Measurements from ENCODE around the gene SH3RF3. TPM values are rescaled to one million over a fixed set of nuclear protein-coding genes. Genes with fewer than 3 reads are reported as not detected.

The SH3RF3 gene
- total RNA-seq, 2 donors from 2014 or later, result 1.5 to 1.8 TPM

- WGBS, 2 experiments (ENCODE audit: insufficient coverage in 1 of 2, insufficient read length in 1 of 2), result 87% methylated on average over 9 to 12 of the region's 12 CpGs
- peaks cover 4% of the 10 kb centered on the region for H3K27me3 Mint-ChIP-seq (ENCODE audit: insufficient read depth)
- H3K4me3 Mint-ChIP-seq, result no peak overlapping the region
- H3K4me1 ChIP-seq (ENCODE audit: control insufficient read depth, insufficient read depth, low read length), result peaks cover 5% of the 10 kb centered on the region
- H3K27ac ChIP-seq (ENCODE audit: low read depth, low read length), result no peak overlapping the region
- TF ChIP-seq CTCF (conservative IDR thresholded peaks at IDR 0.05), result no peak
- H3K4me1 Mint-ChIP-seq, result peaks cover 27% of the 10 kb centered on the region
- no peak overlapping the region for H3K4me3 ChIP-seq (ENCODE audit: low read length)
- H3K27me3 ChIP-seq (ENCODE audit: control insufficient read depth, insufficient read depth, low read length, poor library complexity, severe bottlenecking), result peaks cover 6% of the 10 kb centered on the region
- no peak overlapping the region for H3K27ac Mint-ChIP-seq
- no peaks in the 10 kb centered on the region for H3K9me3 Mint-ChIP-seq
- H3K9me3 ChIP-seq (ENCODE audit: control insufficient read depth, low read length), result no peaks in the 10 kb centered on the region
- H3K9ac ChIP-seq (ENCODE audit: extremely low read depth, low read length, poor library complexity, severe bottlenecking), result no peak overlapping the region
- H3K36me3 Mint-ChIP-seq (ENCODE audit: low read depth), result no peaks in the 10 kb centered on the region
- no peaks in the 10 kb centered on the region for H3K36me3 ChIP-seq (ENCODE audit: control insufficient read depth, insufficient read depth, low read length)
- DNase-seq, result peak; percentile 22
Measured at GRCh38 chr2:109380502-109381326, 251.7 kb downstream of the SH3RF3 start.

- WGBS, 2 experiments (ENCODE audit: insufficient coverage in 1 of 2, insufficient read length in 1 of 2), result 94 to 98% methylated on average over 13 of the region's 13 CpGs
- Histone ChIP-seq H3K4me3 (ENCODE audit: low read length) (no peak overlapping the region), H3K9ac (ENCODE audit: extremely low read depth, low read length, poor library complexity, severe bottlenecking) (no peak overlapping the region), H3K27ac (ENCODE audit: low read depth, low read length) (no peak overlapping the region), H3K36me3 (ENCODE audit: control insufficient read depth, insufficient read depth, low read length) (no peaks in the 10 kb centered on the region), H3K4me1 (ENCODE audit: control insufficient read depth, insufficient read depth, low read length) (peaks cover 5% of the 10 kb centered on the region), H3K9me3 (ENCODE audit: control insufficient read depth, low read length) (no peaks in the 10 kb centered on the region), H3K27me3 (ENCODE audit: control insufficient read depth, insufficient read depth, low read length, poor library complexity, severe bottlenecking) (peaks cover 6% of the 10 kb centered on the region)
- Mint-ChIP-seq H3K4me3 (no peak overlapping the region), H3K9me3 (no peaks in the 10 kb centered on the region), H3K4me1 (peaks cover 34% of the 10 kb centered on the region), H3K27me3 (ENCODE audit: insufficient read depth) (peaks cover 4% of the 10 kb centered on the region), H3K36me3 (ENCODE audit: low read depth) (no peaks in the 10 kb centered on the region), H3K27ac (no peak overlapping the region)
- TF ChIP-seq CTCF (conservative IDR thresholded peaks at IDR 0.05), result no peak
- peak; percentile 17 for DNase-seq
Measured at GRCh38 chr2:109381327-109381820, 252.4 kb downstream of the SH3RF3 start.

DNA sequence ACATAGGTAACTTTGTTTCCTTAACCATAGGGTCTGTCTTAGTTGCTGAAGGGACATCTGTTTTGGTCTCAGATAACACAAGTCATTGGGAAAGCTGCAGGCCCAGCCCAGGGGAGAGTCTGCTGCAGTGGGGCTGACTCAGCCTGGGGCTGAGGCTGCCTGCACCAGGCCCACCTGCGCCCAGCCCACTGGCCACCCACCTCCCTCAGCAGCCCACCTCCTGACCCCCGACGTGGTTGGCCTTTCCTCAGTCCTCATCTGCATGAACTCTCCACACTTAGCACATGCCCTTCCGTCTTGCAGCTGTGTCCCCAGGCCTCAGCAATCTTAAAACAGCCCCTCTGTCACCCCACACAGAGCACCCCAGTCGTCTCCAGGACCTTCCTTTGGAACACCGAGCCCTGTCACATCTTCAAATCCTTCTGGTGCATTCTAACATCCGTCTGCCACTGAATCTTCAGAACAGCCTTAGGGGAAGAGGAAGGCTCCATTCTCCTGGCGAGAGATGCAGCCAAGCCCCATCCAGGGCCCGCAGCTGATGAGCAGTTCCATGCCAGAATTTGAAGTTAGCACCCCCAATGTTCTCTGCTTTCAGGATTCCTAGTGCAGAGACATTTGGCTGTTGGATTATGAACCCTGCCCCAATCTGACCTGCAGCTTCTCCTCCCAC, 253.4 kb downstream of the SH3RF3 start:
- peaks cover 39% of the 10 kb centered on the region for H3K4me1 Mint-ChIP-seq
- Histone ChIP-seq H3K36me3 (ENCODE audit: control insufficient read depth, insufficient read depth, low read length) (no peaks in the 10 kb centered on the region), H3K27ac (ENCODE audit: low read depth, low read length) (no peak overlapping the region), H3K4me3 (ENCODE audit: low read length) (no peak overlapping the region), H3K9ac (ENCODE audit: extremely low read depth, low read length, poor library complexity, severe bottlenecking) (no peak overlapping the region), H3K9me3 (ENCODE audit: control insufficient read depth, low read length) (no peaks in the 10 kb centered on the region), H3K4me1 (ENCODE audit: control insufficient read depth, insufficient read depth, low read length) (peaks cover 12% of the 10 kb centered on the region), H3K27me3 (ENCODE audit: control insufficient read depth, insufficient read depth, low read length, poor library complexity, severe bottlenecking) (peaks cover 6% of the 10 kb centered on the region)
- no peak for TF ChIP-seq CTCF (conservative IDR thresholded peaks at IDR 0.05)
- DNase-seq, result peak; percentile 47
- no peaks in the 10 kb centered on the region for H3K36me3 Mint-ChIP-seq (ENCODE audit: low read depth)
- WGBS, 2 experiments (ENCODE audit: insufficient coverage in 1 of 2, insufficient read length in 1 of 2), result 87 to 89% methylated on average over 6 to 9 of the region's 9 CpGs
- no peaks in the 10 kb centered on the region for H3K9me3 Mint-ChIP-seq
- no peak overlapping the region for H3K27ac Mint-ChIP-seq
- no peak overlapping the region for H3K4me3 Mint-ChIP-seq
- H3K27me3 Mint-ChIP-seq (ENCODE audit: insufficient read depth), result peaks cover 4% of the 10 kb centered on the region
